Transverse colon (tissue), 4 donors: ENCODE measurements around the gene RNF26. TPM values are rescaled to one million over a fixed set of nuclear protein-coding genes. Genes with fewer than 3 reads are reported as not detected.
A peak's percentile ranks its signal among the peaks of the same experiment; 100 is the strongest.

Experiments used
- DNase-seq: peaks from one replicate; pipeline ENCODE4 v3.0.0-alpha.2; 2019
- H3K27ac ChIP-seq, 4 donors: fragments of 200-600 bp; sonication (generic); 2 replicates each; pipeline ENCODE4 v1.5.1; 2016 to 2018; ENCODE audit warnings: inconsistent platforms in 4 of 4
- H3K27me3 ChIP-seq: fragments of 200-600 bp; sonication (generic); 2 replicates; pipeline ENCODE4 v1.5.1; 2017; ENCODE audit warnings: inconsistent platforms
- H3K36me3 ChIP-seq, 4 donors: fragments of 200-600 bp; sonication (generic); 2 replicates each; pipeline ENCODE4 v1.5.1; 2017 to 2019; ENCODE audit warnings: inconsistent platforms in 4 of 4
- H3K4me1 ChIP-seq, 4 donors: fragments of 200-600 bp; sonication (generic); 2 replicates each; pipeline ENCODE4 v1.5.1; 2017 to 2020; ENCODE audit warnings: inconsistent platforms in 4 of 4
- H3K4me3 ChIP-seq, 4 donors: fragments of 200-600 bp; sonication (generic); 1 replicate in 1 of 4; 2 replicates in 3 of 4; pipeline versions ENCODE4 v1.5.1 to v1.6.1; 2017 to 2019; ENCODE audit warnings: inconsistent platforms in 4 of 4
- H3K9me3 ChIP-seq, 2 donors: fragments of 200-600 bp; sonication (generic); 2 replicates each; pipeline ENCODE4 v1.5.1; 2017 to 2019; ENCODE audit warnings: inconsistent platforms in 2 of 2
- EP300 ChIP-seq: sonication (generic); formaldehyde crosslinking; IDR thresholded peaks from one replicate; pipeline ENCODE4 v1.6.1; 2017; ENCODE audit warnings: antibody characterized with exemption, low read depth
- POLR2A ChIP-seq: fragments of 450-650 bp; IDR thresholded peaks from one replicate; pipeline ENCODE4 v1.6.1; 2016; ENCODE audit warnings: antibody characterized with exemption, mild to moderate bottlenecking, moderate library complexity
- POLR2AphosphoS5 ChIP-seq, 3 donors: sonication (generic); formaldehyde crosslinking; IDR thresholded peaks; one replicate each; pipeline ENCODE4 v1.6.1; 2016; ENCODE audit warnings: antibody characterized with exemption in 3 of 3
- WGBS, 2 donors: methylation state at CpG; one replicate each; pipeline ENCODE4 v1.1.5; 2018; ENCODE audit warnings: low coverage in 1 of 2; 5-methylcytosine and 5-hydroxymethylcytosine counted together
- in situ Hi-C, 4 donors: fragments of 200-750 bp; cut with MboI; loops; one replicate each; pipeline versions ENCODE4 v1.15.0 to v1.15.1; 2017; ENCODE audit warnings: low sequenced_read_pairs in 3 of 4, low pct_ligation_motif_present in 1 of 4, low pct_unique_long_range_greater_than_20kb in 1 of 4
- intact Hi-C: fragments of 100-400 bp; cut with DNase I; formaldehyde crosslinking; loops from one replicate; pipeline ENCODE4 v1.15.1; 2023; ENCODE audit warnings: low total_unique reads
- total RNA-seq, 4 donors: library from RNA; depleted of rRNA; stranded (reverse); fragments of >200 nt; gene quantifications; one replicate each; pipeline ENCODE4 v1.1.0, GENCODE V29; 2016
- TF ChIP-seq, protein P1 (sequence below), 5 experiments: fragments of 200-600 bp in 3 of 5; fragments of 450-650 bp in 2 of 5; sonication (generic) in 3 of 5; IDR thresholded peaks; 1 replicate in 2 of 5; 2 replicates in 3 of 5; pipeline ENCODE4 v1.5.1; 2016 to 2017; ENCODE audit warnings: antibody characterized with exemption in 5 of 5, inconsistent platforms in 3 of 5, mild to moderate bottlenecking in 2 of 5, moderate library complexity in 1 of 5

RNF26 gene
- total RNA-seq, 4 donors from 2014 or later: 10.0 to 27.3 (median 13.9) TPM

DNA sequence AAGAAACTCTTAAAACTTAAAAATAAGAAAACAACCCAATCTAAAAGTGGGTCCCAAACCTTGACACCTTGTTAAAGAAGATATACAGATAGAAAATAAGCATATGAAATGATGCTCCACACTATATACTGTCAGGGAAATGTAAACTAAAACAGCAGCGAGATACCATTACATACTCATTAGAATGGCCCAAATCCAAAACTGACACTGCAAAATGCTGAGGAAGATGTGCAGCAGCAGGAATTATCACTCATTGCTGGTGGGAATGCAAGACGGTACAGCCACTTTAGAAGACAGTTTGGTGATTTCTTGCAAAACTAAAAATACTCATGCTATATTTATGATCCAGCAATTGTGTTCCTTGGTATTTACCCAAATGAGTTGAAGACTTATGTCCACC lies 5.0 kb upstream of the RNF26 start:
- intact Hi-C loops (no loop called here), in situ Hi-C loops (no loop called here)
- no peaks in the 10 kb centered on the region for H3K36me3 ChIP-seq
- no peak overlapping the region for H3K27ac ChIP-seq
- DNase-seq: no peak
- no peaks in the 10 kb centered on the region for H3K9me3 ChIP-seq
- H3K27me3 ChIP-seq: no peaks in the 10 kb centered on the region
- peaks cover 0 to 6% (median 1%) of the 10 kb centered on the region in 4 donors for H3K4me1 ChIP-seq
- WGBS, 2 donors: 51 to 61% methylated on average over 2 of the region's 2 CpGs
- TF ChIP-seq EP300 (no peak), POLR2AphosphoS5 (IDR thresholded peaks at IDR 0.05) (no peak), POLR2A (no peak)
- TF ChIP-seq, protein P1, sequence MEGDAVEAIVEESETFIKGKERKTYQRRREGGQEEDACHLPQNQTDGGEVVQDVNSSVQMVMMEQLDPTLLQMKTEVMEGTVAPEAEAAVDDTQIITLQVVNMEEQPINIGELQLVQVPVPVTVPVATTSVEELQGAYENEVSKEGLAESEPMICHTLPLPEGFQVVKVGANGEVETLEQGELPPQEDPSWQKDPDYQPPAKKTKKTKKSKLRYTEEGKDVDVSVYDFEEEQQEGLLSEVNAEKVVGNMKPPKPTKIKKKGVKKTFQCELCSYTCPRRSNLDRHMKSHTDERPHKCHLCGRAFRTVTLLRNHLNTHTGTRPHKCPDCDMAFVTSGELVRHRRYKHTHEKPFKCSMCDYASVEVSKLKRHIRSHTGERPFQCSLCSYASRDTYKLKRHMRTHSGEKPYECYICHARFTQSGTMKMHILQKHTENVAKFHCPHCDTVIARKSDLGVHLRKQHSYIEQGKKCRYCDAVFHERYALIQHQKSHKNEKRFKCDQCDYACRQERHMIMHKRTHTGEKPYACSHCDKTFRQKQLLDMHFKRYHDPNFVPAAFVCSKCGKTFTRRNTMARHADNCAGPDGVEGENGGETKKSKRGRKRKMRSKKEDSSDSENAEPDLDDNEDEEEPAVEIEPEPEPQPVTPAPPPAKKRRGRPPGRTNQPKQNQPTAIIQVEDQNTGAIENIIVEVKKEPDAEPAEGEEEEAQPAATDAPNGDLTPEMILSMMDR (IDR thresholded peaks at IDR 0.05): no peak
- H3K4me3 ChIP-seq: no peak overlapping the region

DNA sequence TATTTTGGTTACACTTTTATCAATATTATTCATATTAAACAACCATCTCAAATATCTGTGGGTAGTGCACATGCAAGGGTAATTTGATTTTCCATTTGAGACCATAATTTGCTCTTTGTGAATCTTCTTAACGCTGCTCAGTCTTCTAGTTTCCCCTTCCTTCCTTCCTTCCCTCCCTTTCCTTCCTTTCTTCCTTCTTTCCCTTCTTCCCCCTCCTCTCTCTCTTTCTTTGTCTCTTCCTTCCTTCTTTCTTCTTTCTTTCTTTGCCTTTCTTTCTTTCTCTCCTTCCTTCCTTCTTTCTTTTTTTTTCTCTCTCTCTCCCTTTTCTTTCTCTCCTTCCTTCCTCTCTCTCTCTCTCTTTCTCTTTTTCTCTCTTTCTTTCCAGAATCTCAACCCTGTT lies 4.1 kb upstream of the RNF26 start:
- in situ Hi-C loops (no loop called here), intact Hi-C loops (no loop called here)
- no peak overlapping the region for H3K4me3 ChIP-seq
- no peaks in the 10 kb centered on the region for H3K27me3 ChIP-seq
- no peak for TF ChIP-seq POLR2A
- no peak for TF ChIP-seq POLR2AphosphoS5 (IDR thresholded peaks at IDR 0.05)
- TF ChIP-seq, protein P1 (IDR thresholded peaks at IDR 0.05): no peak
- TF ChIP-seq EP300: no peak
- no peak for DNase-seq
- no peak overlapping the region for H3K27ac ChIP-seq
- H3K36me3 ChIP-seq: no peaks in the 10 kb centered on the region
- H3K4me1 ChIP-seq: peaks cover 3 to 11% (median 7%) of the 10 kb centered on the region in 4 donors
- WGBS, 2 donors: 33 to 39% methylated on average over 1 of the region's 1 CpG
- H3K9me3 ChIP-seq: no peaks in the 10 kb centered on the region

DNA sequence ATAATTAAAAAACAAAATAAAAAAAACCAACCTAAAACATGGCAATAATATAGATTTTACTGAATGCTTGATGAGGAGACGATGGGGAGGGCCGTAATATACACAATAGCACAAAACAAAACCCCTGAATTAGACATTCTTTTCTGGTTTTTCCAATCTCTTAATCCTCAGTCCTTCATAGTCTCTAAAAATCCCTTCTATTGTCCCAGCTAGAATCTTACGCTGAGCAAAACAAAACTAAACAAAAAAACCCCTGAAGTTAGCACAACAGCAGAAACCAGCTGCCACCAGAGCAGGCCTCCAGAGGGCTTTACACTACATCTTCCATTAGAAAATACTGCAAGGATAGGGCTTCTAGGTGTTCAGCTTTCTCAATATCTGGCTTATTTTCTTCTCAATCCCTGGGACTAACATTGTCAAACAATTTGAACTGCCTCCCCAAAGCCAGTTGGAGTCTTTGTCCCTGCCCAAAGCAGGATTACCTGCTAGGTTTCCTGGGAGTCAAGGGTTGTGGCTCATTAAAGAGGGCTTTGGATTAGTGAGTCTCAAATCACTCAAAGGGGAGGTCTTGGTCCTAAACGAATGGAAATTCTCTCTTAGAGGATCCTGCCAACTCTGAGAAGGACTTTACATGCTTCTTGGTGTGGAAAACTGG lies 2.1 kb upstream of the RNF26 start:
- in situ Hi-C loops (no loop called here), intact Hi-C loops (no loop called here)
- DNase-seq: no peak
- Histone ChIP-seq H3K27me3 (no peaks in the 10 kb centered on the region), H3K4me3 (no peak overlapping the region), H3K9me3 (no peaks in the 10 kb centered on the region), H3K4me1 (peaks cover 6 to 24% (median 13%) of the 10 kb centered on the region in 4 donors), H3K27ac (no peak overlapping the region), H3K36me3 (no peaks in the 10 kb centered on the region)
- TF ChIP-seq POLR2A (no peak), POLR2AphosphoS5 (IDR thresholded peaks at IDR 0.05) (no peak), EP300 (no peak)
- TF ChIP-seq, protein P1 (IDR thresholded peaks at IDR 0.05): no peak
- WGBS, 2 donors: 83 to 91% methylated on average over 3 to 4 of the region's 4 CpGs

- H3K4me3 ChIP-seq: peak overlapping the region; percentile 76 to 98 (median 94)
- peaks cover 11% of the 10 kb centered on the region for H3K27me3 ChIP-seq
- peak overlapping the region; percentile 87 to 92 (median 89) for H3K27ac ChIP-seq
- H3K36me3 ChIP-seq: no peaks in the 10 kb centered on the region
- DNase-seq: no peak
- intact Hi-C loops: no loop called here
- TF ChIP-seq, protein P1 (IDR thresholded peaks at IDR 0.05): no peak
- no peak for TF ChIP-seq POLR2AphosphoS5 (IDR thresholded peaks at IDR 0.05)
- no peak for TF ChIP-seq POLR2A
- TF ChIP-seq EP300: no peak
- peaks cover 15 to 54% (median 38%) of the 10 kb centered on the region in 4 donors for H3K4me1 ChIP-seq
- in situ Hi-C loops: no loop called here
- no peaks in the 10 kb centered on the region for H3K9me3 ChIP-seq
- WGBS, 2 donors: 65 to 78% methylated on average over 5 to 15 of the region's 15 CpGs
Observed at GRCh38 chr11:119335091-119335654, 846 bp downstream of the RNF26 start.
